NT2/D1 (cell line): ENCODE results near the gene PKIG.

Experiments used
- SUZ12 ChIP-seq: IDR thresholded peaks from 2 replicates; pipeline ENCODE4 v1.6.1; 2011; ENCODE audit not compliant: insufficient read length, insufficient read depth; ENCODE audit errors: extremely low read depth
- YY1 ChIP-seq: IDR thresholded peaks from 2 replicates; pipeline ENCODE4 v1.6.1; 2011; ENCODE audit not compliant: insufficient read length, insufficient read depth
- ZNF274 ChIP-seq: IDR thresholded peaks from 2 replicates; pipeline ENCODE4 v1.6.1; 2011; ENCODE audit warnings: mild to moderate bottlenecking, low read depth, low read length

DNA sequence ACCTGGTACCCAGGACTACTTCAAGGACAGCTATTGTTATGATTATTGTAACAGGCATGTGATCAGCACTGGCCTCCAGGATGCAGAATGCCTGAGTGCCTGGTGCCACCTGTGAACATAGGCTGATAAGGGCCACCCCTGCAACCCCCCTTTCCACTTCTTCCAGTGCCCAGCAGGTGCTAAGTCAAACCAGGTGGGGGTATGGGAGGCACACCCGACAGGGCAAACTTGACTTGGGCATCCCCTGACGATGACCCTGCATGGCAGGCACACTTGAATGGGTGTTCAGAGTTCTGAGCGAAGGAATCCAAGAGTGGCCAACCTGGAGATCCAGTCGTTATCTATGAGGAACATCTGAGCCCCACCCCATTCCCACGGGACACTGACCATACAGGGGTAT is 65.7 kb downstream of the PKIG start:
- TF ChIP-seq ZNF274 (no peak), YY1 (no peak), SUZ12 (no peak)
